ENCODE results near the gene TLR8. TPM values are rescaled to one million over a fixed set of nuclear protein-coding genes. Genes with fewer than 3 reads are reported as not detected.

TLR8 gene
- total and polyA plus RNA-seq, 2 experiments from 2014 or later: not detected

- Histone ChIP-seq H3K27me3 (ENCODE audit: insufficient read depth) (no peaks in the 10 kb centered on the region), H3K4me2 (no peak overlapping the region), H3K9me2 (ENCODE audit: insufficient read depth) (no peaks in the 10 kb centered on the region), H4K20me1 (replicated peaks; ENCODE audit: insufficient read depth) (no peaks in the 10 kb centered on the region), H3K79me2 (replicated peaks; ENCODE audit: insufficient read depth) (no peaks in the 10 kb centered on the region), H3K4me3 (no peak overlapping the region), H3K27ac (ENCODE audit: low read depth) (no peak overlapping the region), H3F3A (replicated peaks; ENCODE audit: low read depth) (no peaks in the 10 kb centered on the region), H3K36me3 (ENCODE audit: insufficient read depth) (no peaks in the 10 kb centered on the region), H3K4me1 (ENCODE audit: insufficient read depth) (no peaks in the 10 kb centered on the region), H2AFZ (no peak overlapping the region)
- no peak for DNase-seq (ENCODE audit: low spot score)
- no peaks in the 10 kb centered on the region for H3K27me3 Mint-ChIP-seq (ENCODE audit: insufficient read depth, low read depth, poor library complexity)
- H3K27ac Mint-ChIP-seq: no peak overlapping the region
- H3K4me1 Mint-ChIP-seq: no peaks in the 10 kb centered on the region
- H3K36me3 Mint-ChIP-seq (ENCODE audit: low read depth): no peaks in the 10 kb centered on the region
- H3K4me3 Mint-ChIP-seq: no peak overlapping the region
- TF ChIP-seq POLR2AphosphoS5 (IDR thresholded peaks at IDR 0.05; ENCODE audit: low read depth) (no peak), ZNF114 (CRISPR knock-in tag; IDR thresholded peaks at IDR 0.05) (no peak), STAT1 (IDR thresholded peaks at IDR 0.05; ENCODE audit: unreplicated experiment) (no peak), ZNF331 (CRISPR knock-in tag; IDR thresholded peaks at IDR 0.05; ENCODE audit: low read depth) (no peak), ETS1 (IDR thresholded peaks at IDR 0.05) (no peak), EZH2 (IDR thresholded peaks at IDR 0.05; ENCODE audit: low read depth, unreplicated experiment) (no peak), NANOG (IDR thresholded peaks at IDR 0.05; ENCODE audit: borderline replicate concordance) (no peak), ZNF462 (CRISPR knock-in tag; IDR thresholded peaks at IDR 0.05) (no peak), EZH2phosphoT487 (IDR thresholded peaks at IDR 0.05; ENCODE audit: unreplicated experiment) (no peak), CREB1 (CRISPR knock-in tag; IDR thresholded peaks at IDR 0.05; ENCODE audit: low read depth) (no peak), CTCF (conservative IDR thresholded peaks at IDR 0.05; ENCODE audit: low read depth in 2 of 2) (no peak), REST (IDR thresholded peaks at IDR 0.05; ENCODE audit: unreplicated experiment) (no peak), JUNB (IDR thresholded peaks at IDR 0.05; ENCODE audit: unreplicated experiment) (no peak)
- no peak for ATAC-seq
- H3K9me3 Mint-ChIP-seq: no peaks in the 10 kb centered on the region
These were observed 13.7 kb upstream of the TLR8 start for GRCh38 chrX:12892716-12893115.

Data from GM23338 (cell line).